ENCODE measurements around the gene KCTD7. TPM values are rescaled to one million over a fixed set of nuclear protein-coding genes. Genes with fewer than 3 reads are reported as not detected.
"Not testable (repeated sequence)": the region's sequence is repeated elsewhere in the genome, so short reads cannot be mapped to it uniquely, and the experiment has no call there.

KCTD7 gene
- total and polyA plus RNA-seq, 2 donors (not counting 1 experiment from before 2014, with no cell fraction given): 15.2 to 17.4 TPM

GRCh38 chr7:66597461-66597860 is 31.2 kb upstream of the KCTD7 start:
- Histone ChIP-seq H3K9me3 (ENCODE audit: control insufficient read depth, insufficient read depth, low read depth, low read length) (no peaks in the 10 kb centered on the region), H3K27ac (ENCODE audit: insufficient read depth, low read length) (no peak overlapping the region), H3K9ac (ENCODE audit: insufficient read depth, low read length) (no peak overlapping the region), H4K20me1 (ENCODE audit: control insufficient read depth, extremely low read depth, insufficient read depth, low read length) (no peaks in the 10 kb centered on the region), H3K36me3 (ENCODE audit: control insufficient read depth, insufficient read depth, low read length) (no peaks in the 10 kb centered on the region), H3K4me1 (ENCODE audit: control insufficient read depth, extremely low read depth, insufficient read depth, low read length) (peaks cover 4% of the 10 kb centered on the region), H3K4me2 (ENCODE audit: extremely low read depth, insufficient read depth, low read length) (no peak overlapping the region), H2AFZ (ENCODE audit: low read length) (no peak overlapping the region), H3K4me3 (replicated peaks in 1 of 4; ENCODE audit: control extremely low read depth in 1 of 4, insufficient read depth in 1 of 4, low read depth in 3 of 4, low read length in 4 of 4) (no peak overlapping the region), H3K79me2 (ENCODE audit: control insufficient read depth, insufficient read depth, low read length) (peaks cover 2% of the 10 kb centered on the region), H3K27me3 (ENCODE audit: control insufficient read depth, insufficient read depth, low read length) (no peaks in the 10 kb centered on the region)
- DNase-seq (ENCODE audit: low read depth in 2 of 2): no peak
- TF ChIP-seq EZH2 (IDR thresholded peaks at IDR 0.05; ENCODE audit: low read length, missing control alignments) (no peak), CTCF (conservative IDR thresholded peaks at IDR 0.05 in 1 of 2, IDR thresholded peaks at IDR 0.05 in 1 of 2; ENCODE audit: low read depth in 1 of 2, low read length in 2 of 2) (no peak)

- Histone ChIP-seq H2AFZ (ENCODE audit: low read length) (no peak overlapping the region), H4K20me1 (ENCODE audit: control insufficient read depth, extremely low read depth, insufficient read depth, low read length) (no peaks in the 10 kb centered on the region), H3K9ac (ENCODE audit: insufficient read depth, low read length) (no peak overlapping the region), H3K4me2 (ENCODE audit: extremely low read depth, insufficient read depth, low read length) (no peak overlapping the region), H3K79me2 (ENCODE audit: control insufficient read depth, insufficient read depth, low read length) (no peaks in the 10 kb centered on the region), H3K27ac (ENCODE audit: insufficient read depth, low read length) (no peak overlapping the region), H3K9me3 (ENCODE audit: control insufficient read depth, insufficient read depth, low read depth, low read length) (no peaks in the 10 kb centered on the region), H3K27me3 (ENCODE audit: control insufficient read depth, insufficient read depth, low read length) (no peaks in the 10 kb centered on the region), H3K36me3 (ENCODE audit: control insufficient read depth, insufficient read depth, low read length) (no peaks in the 10 kb centered on the region), H3K4me1 (ENCODE audit: control insufficient read depth, extremely low read depth, insufficient read depth, low read length) (no peaks in the 10 kb centered on the region), H3K4me3 (replicated peaks in 1 of 4; ENCODE audit: control extremely low read depth in 1 of 4, insufficient read depth in 1 of 4, low read depth in 3 of 4, low read length in 4 of 4) (no peak overlapping the region)
- DNase-seq (ENCODE audit: low read depth in 2 of 2): no peak
- TF ChIP-seq CTCF (conservative IDR thresholded peaks at IDR 0.05 in 1 of 2, IDR thresholded peaks at IDR 0.05 in 1 of 2; ENCODE audit: low read depth in 1 of 2, low read length in 2 of 2): no peak
- TF ChIP-seq EZH2 (IDR thresholded peaks at IDR 0.05; ENCODE audit: low read length, missing control alignments): no peak
Measured at GRCh38 chr7:66602159-66602558, 26.5 kb upstream of the KCTD7 start.

GRCh38 chr7:66604198-66604597 is 24.5 kb upstream of the KCTD7 start:
- Histone ChIP-seq H2AFZ (ENCODE audit: low read length) (no peak overlapping the region), H4K20me1 (ENCODE audit: control insufficient read depth, extremely low read depth, insufficient read depth, low read length) (no peaks in the 10 kb centered on the region)
- TF ChIP-seq EZH2 (IDR thresholded peaks at IDR 0.05; ENCODE audit: low read length, missing control alignments): no peak
- no peak for TF ChIP-seq CTCF (conservative IDR thresholded peaks at IDR 0.05 in 1 of 2, IDR thresholded peaks at IDR 0.05 in 1 of 2; ENCODE audit: low read depth in 1 of 2, low read length in 2 of 2)

GRCh38 chr7:66606540-66607291 is 22.0 kb upstream of the KCTD7 start:
- not testable (repeated sequence) for H3K36me3 ChIP-seq (ENCODE audit: control insufficient read depth, insufficient read depth, low read length); DNase-seq (ENCODE audit: low read depth in 2 of 2); H3K4me3 ChIP-seq (replicated peaks in 1 of 4; ENCODE audit: control extremely low read depth in 1 of 4, insufficient read depth in 1 of 4, low read depth in 3 of 4, low read length in 4 of 4); H3K4me1 ChIP-seq (ENCODE audit: control insufficient read depth, extremely low read depth, insufficient read depth, low read length); H3K9ac ChIP-seq (ENCODE audit: insufficient read depth, low read length); H3K27me3 ChIP-seq (ENCODE audit: control insufficient read depth, insufficient read depth, low read length); H3K4me2 ChIP-seq (ENCODE audit: extremely low read depth, insufficient read depth, low read length); H4K20me1 ChIP-seq (ENCODE audit: control insufficient read depth, extremely low read depth, insufficient read depth, low read length); H2AFZ ChIP-seq (ENCODE audit: low read length); H3K79me2 ChIP-seq (ENCODE audit: control insufficient read depth, insufficient read depth, low read length); H3K27ac ChIP-seq (ENCODE audit: insufficient read depth, low read length); H3K9me3 ChIP-seq (ENCODE audit: control insufficient read depth, insufficient read depth, low read depth, low read length)

More at GRCh38 chr7:66604198-66604597, 24.5 kb upstream of the KCTD7 start:
- no peak overlapping the region for H3K27ac ChIP-seq (ENCODE audit: insufficient read depth, low read length)
- H3K79me2 ChIP-seq (ENCODE audit: control insufficient read depth, insufficient read depth, low read length): no peaks in the 10 kb centered on the region
- H3K9ac ChIP-seq (ENCODE audit: insufficient read depth, low read length): no peak overlapping the region
- H3K4me2 ChIP-seq (ENCODE audit: extremely low read depth, insufficient read depth, low read length): no peak overlapping the region
- no peak for DNase-seq (ENCODE audit: low read depth in 2 of 2)
- no peaks in the 10 kb centered on the region for H3K36me3 ChIP-seq (ENCODE audit: control insufficient read depth, insufficient read depth, low read length)
- H3K4me3 ChIP-seq (replicated peaks in 1 of 4; ENCODE audit: control extremely low read depth in 1 of 4, insufficient read depth in 1 of 4, low read depth in 3 of 4, low read length in 4 of 4): no peak overlapping the region
- no peaks in the 10 kb centered on the region for H3K27me3 ChIP-seq (ENCODE audit: control insufficient read depth, insufficient read depth, low read length)
- H3K4me1 ChIP-seq (ENCODE audit: control insufficient read depth, extremely low read depth, insufficient read depth, low read length): no peaks in the 10 kb centered on the region
- no peaks in the 10 kb centered on the region for H3K9me3 ChIP-seq (ENCODE audit: control insufficient read depth, insufficient read depth, low read depth, low read length)
